ENCODE results near the gene SMOC1.

The SMOC1 gene

DNA sequence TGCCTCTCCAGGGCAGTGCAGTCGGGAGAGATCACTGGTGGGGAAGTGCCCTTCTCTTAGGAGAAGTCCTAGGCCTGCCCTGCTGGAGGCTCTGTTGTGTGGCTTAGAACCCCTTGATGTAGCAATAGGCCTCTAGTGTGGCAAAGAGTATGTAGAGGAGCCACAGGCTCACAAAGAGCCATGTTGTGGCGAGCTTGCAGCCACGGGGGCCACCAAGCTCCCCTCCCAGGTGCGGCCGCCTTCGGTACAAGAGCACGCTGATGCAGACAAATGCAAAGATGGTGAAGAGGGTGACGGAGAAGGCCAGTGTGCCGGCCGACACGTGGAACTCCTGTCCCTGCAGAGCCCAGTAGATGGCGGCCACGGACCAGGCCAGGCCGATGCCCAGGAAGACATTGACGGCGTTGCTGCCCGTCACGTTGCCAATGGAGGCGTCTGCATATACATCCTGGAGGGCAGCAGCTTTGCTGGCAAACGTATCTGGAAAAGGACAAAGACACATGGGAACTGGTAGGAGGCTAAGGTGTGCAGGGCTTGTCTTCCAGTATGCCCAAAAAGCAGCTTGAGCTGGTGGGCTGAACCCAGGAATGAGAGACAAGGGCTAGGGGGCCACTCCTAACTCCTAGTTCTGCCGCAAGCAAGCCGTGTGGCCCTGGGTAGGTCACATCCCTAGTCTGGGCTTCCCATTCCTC lies 166.8 kb downstream of the SMOC1 start:
- DNase-seq (ENCODE audit: low read depth), result no peak

GRCh38 chr14:70047598-70048312 lies 168.5 kb downstream of the SMOC1 start:
- no peak for DNase-seq (ENCODE audit: low read depth)

DNA sequence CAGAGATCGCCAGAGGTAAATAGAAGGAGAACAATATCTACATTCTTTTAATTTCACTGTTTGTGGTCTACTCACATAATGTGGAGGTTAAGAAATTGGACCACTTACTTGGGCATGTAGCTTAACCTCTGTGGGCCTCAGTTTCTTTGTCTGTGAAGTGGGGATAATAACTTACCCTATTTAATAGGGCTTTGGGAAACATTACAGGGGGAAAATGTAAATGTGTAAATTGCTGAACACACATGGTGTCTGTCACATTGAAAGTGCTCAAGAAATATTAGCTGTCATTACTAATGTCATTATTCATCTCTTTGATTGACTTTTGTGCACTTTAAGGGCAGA lies 169.1 kb downstream of the SMOC1 start:
- no peak for DNase-seq (ENCODE audit: low read depth)

DNA sequence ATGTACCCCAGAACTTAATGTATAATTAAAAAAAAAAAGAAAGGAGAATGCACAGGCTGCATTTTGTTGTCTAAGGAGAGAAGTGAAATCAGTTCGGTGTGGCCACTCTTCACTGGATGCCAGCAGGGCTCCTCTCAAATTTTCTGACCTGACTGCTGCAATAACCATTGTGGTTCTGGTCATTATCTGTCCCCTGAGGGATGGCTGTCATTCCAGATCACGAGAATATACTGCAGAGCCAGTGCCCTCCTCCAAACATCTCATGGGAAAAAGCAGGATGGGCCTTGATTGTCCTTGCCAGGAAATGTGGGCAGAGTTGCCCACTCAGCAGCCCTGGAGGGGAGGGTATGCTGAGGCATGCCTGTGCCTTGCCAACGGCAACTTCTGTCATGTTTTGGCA lies 170.4 kb downstream of the SMOC1 start:
- DNase-seq (ENCODE audit: low read depth), result no peak

DNA sequence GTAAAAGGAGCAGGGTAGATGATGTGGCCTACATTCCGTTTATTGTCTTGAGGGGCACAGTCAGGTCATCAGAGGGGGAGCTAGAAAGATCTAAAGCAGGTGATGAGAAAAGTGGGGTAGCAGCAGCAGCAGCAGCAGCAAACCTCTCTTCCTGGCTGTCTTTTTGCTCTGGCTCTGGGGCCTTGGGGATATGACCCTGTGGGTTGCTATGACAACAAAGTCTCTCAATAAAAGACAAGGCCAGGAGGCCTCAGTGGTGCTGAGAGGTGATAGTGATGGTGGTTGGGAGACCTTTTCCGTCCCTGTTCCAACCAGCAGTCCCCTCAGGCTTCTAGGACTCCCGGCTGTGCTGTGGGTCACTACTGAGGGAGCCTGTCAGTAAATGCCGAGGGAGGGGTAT lies 170.9 kb downstream of the SMOC1 start:
- no peak for DNase-seq (ENCODE audit: low read depth)

- no peak for DNase-seq (ENCODE audit: low read depth)
Measured at GRCh38 chr14:70052990-70053389, 173.8 kb downstream of the SMOC1 start.

DNA sequence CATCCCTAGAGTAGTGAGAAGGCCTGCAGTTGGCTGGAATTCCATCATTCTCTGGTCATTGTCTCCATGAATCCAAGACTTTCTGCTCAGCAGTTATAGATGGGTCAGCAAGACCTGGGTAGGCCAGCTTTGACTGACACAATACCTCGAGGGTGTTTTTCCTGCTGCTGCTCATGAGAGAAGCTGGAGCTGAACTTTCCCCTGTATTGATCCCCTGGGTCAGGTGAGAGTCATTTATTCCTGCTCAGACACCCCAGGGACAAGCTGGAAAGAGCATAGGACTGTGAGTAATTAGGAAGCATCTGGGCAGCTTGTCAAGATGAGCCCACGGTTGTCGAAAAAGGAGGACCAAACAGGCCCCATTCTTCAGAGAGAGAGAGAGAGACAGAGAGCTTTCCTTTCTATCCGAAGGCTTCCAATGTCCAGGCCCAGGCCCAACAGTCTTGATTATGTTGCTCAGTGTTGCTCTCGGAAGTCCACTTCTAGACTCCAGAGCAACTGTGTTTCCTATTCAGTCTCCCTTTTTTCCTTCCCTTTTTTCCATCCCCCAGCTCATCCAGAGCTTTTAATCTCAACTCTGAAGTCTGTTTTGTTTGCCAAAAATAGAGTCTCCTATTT lies 178.4 kb downstream of the SMOC1 start:
- DNase-seq (ENCODE audit: low read depth), result no peak

GRCh38 chr14:70059545-70059944 lies 180.3 kb downstream of the SMOC1 start:
- DNase-seq (ENCODE audit: low read depth), result no peak

DNA sequence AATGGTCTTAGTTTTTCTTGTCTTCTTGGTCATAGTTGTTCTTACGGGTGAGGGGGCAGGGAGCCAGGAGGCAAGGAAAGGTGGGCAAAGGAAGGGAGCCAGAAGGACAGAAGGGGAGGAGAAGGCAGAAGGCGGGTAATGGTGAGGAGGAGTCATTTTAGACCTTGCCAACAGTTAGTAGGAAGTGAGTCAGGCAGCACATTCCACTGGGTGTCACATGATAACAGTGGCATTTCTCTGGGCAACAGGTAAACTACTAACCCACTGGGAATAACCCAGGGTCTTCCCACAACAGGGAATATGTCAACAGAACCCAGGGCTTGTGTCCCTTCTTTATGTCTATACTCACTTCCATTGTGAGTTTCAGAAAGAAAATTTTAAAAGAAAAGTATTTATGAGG lies 181.9 kb downstream of the SMOC1 start:
- no peak for DNase-seq (ENCODE audit: low read depth)

DNA sequence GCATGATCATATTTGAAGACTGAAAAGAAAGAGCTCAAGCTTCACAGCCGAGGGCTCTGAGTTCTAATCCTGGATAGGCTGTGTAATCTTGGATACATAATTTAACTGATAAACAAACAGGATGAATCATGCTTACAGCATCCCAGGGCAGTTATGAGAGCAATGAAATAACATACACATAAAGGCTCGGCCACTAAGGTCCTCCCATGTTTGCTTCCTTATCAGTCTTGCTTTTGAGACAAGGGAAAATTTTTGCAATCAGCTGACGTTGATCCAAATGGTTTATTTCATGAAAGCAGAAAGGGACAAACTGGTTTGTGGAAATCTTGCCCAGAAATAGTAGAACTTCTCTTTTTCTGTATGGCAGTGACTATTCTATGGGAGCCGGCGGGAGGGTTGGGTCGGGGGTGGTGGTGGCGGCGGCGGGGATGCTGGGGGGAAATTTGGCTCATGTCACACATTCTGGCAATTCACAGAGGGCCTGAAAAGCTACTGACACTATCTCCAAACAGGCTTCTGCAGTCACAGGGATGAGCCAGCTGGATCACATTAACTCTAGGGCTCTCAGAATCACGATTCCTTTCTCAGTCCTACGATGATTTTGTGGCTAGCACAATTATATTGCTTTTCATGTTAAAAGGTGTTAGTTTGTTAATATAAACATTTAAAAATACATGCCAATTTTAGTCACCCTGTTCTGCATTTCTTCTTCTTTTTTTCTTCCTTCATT lies 185.1 kb downstream of the SMOC1 start:
- no peak for DNase-seq (ENCODE audit: low read depth)

DNA sequence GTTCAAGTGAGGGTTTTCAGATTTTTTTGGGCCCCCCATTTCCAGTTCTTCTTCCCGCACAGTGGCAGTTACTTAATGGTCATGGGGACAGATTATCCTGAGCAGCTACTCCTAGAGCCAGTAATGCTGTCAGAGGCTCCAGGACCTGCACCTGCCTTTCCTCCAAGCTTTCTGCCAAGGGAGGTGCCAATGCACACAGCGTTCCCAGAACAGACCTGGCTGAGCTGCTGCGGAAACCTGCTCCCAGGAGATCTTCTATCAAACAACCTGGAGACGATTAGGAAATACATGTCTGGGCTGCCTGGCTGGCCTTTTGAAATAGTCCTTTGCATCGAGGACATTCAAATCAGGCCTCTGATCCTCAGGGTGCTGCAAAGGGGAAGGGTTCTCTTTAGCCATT lies 188.6 kb downstream of the SMOC1 start:
- DNase-seq (ENCODE audit: low read depth), result no peak

- no peak for DNase-seq (ENCODE audit: low read depth)
Measured at GRCh38 chr14:70069186-70069585, 190.0 kb downstream of the SMOC1 start.

- DNase-seq (ENCODE audit: low read depth), result peak; percentile 1
Measured at GRCh38 chr14:70073924-70074566, 194.8 kb downstream of the SMOC1 start.

DNA sequence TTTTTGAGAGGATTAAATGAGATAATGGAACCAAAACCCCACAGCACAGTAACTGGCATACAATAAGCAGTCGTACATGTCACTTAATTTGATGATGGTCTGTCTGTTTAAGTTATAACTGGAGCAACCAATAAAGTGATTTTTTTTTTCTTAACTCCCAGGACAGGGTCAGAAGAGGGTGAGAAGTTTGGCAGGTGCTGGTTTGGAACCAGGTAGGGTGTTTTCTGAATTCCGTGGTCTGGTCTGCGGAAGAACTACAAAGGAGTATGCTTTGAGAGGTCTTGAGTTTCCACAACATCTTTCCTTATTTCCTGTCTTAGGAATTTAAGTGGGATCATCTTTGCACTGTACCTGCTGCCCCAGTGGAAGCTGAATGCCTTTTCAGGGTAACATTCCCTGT lies 197.8 kb downstream of the SMOC1 start:
- no peak for DNase-seq (ENCODE audit: low read depth)

- no peak for DNase-seq (ENCODE audit: low read depth)
Measured at GRCh38 chr14:70077720-70078119, 198.5 kb downstream of the SMOC1 start.

GRCh38 chr14:70078329-70078728 lies 199.1 kb downstream of the SMOC1 start:
- DNase-seq (ENCODE audit: low read depth), result no peak

GRCh38 chr14:70080076-70080475 lies 200.9 kb downstream of the SMOC1 start:
- DNase-seq (ENCODE audit: low read depth), result no peak
